Nephron progenitor cell (in vitro differentiated cells): ENCODE measurements around the gene PARP1.

Experiments used
- DNase-seq: peaks from one replicate; pipeline ENCODE4 v3.0.0; 2021
- H3K27ac Mint-ChIP-seq: 2 replicates; pipeline ENCODE4 v1.8.0; 2021; ENCODE audit warnings: mild to moderate bottlenecking, moderate library complexity, mixed read lengths
- H3K27me3 Mint-ChIP-seq: 2 replicates; pipeline ENCODE4 v1.8.0; 2021; ENCODE audit warnings: mild to moderate bottlenecking, low read depth, mixed read lengths; ENCODE audit not compliant: poor library complexity
- H3K36me3 Mint-ChIP-seq: 2 replicates; pipeline ENCODE4 v1.8.0; 2021; ENCODE audit warnings: low read depth, mixed read lengths
- H3K4me1 Mint-ChIP-seq: 2 replicates; pipeline ENCODE4 v1.8.0; 2021; ENCODE audit warnings: mixed read lengths
- H3K4me3 Mint-ChIP-seq: 2 replicates; pipeline ENCODE4 v1.8.0; 2021; ENCODE audit warnings: mild to moderate bottlenecking, moderate library complexity, mixed read lengths
- H3K9me3 Mint-ChIP-seq: 2 replicates; pipeline ENCODE4 v1.8.0; 2021; ENCODE audit warnings: mild to moderate bottlenecking, moderate library complexity, mixed read lengths
- TF ChIP-seq, protein P1 (sequence below): fragments of 200-600 bp; sonication (generic); IDR thresholded peaks from 2 replicates; pipeline ENCODE4 v1.5.0; 2021; ENCODE audit warnings: antibody characterized with exemption

PARP1 gene

DNA sequence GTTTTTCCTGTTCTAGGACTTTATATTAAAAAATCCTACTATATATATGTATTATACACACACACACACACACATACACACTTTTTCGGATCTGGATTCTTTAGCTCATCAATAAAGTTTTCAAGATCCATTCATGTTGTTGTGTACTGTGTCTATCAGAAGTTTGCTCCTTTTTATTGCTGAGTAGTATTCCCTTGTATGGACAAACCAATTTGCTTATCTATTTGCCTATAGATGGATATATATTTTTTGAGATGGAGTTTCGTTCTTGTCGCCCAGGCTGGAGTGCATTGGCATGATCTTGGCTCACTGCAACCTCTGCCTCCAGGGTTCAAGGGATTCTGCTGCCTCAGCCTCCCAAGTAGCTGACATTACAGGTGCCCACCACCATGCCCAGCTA, 78.7 kb downstream of the PARP1 start:
- H3K27ac Mint-ChIP-seq = no peak overlapping the region
- no peak overlapping the region for H3K4me3 Mint-ChIP-seq
- peaks cover 22% of the 10 kb centered on the region for H3K4me1 Mint-ChIP-seq
- TF ChIP-seq, protein P1, sequence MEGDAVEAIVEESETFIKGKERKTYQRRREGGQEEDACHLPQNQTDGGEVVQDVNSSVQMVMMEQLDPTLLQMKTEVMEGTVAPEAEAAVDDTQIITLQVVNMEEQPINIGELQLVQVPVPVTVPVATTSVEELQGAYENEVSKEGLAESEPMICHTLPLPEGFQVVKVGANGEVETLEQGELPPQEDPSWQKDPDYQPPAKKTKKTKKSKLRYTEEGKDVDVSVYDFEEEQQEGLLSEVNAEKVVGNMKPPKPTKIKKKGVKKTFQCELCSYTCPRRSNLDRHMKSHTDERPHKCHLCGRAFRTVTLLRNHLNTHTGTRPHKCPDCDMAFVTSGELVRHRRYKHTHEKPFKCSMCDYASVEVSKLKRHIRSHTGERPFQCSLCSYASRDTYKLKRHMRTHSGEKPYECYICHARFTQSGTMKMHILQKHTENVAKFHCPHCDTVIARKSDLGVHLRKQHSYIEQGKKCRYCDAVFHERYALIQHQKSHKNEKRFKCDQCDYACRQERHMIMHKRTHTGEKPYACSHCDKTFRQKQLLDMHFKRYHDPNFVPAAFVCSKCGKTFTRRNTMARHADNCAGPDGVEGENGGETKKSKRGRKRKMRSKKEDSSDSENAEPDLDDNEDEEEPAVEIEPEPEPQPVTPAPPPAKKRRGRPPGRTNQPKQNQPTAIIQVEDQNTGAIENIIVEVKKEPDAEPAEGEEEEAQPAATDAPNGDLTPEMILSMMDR = no peak
- no peaks in the 10 kb centered on the region for H3K36me3 Mint-ChIP-seq
- no peaks in the 10 kb centered on the region for H3K9me3 Mint-ChIP-seq
- H3K27me3 Mint-ChIP-seq = peaks cover 17% of the 10 kb centered on the region
- no peak for DNase-seq

- Mint-ChIP-seq H3K4me3 (no peak overlapping the region), H3K27me3 (peaks cover 14% of the 10 kb centered on the region), H3K36me3 (no peaks in the 10 kb centered on the region), H3K4me1 (peaks cover 16% of the 10 kb centered on the region), H3K9me3 (no peaks in the 10 kb centered on the region), H3K27ac (peak overlapping the region; percentile 59)
- DNase-seq = no peak
- TF ChIP-seq, protein P1 = no peak
These were observed 80.1 kb downstream of the PARP1 start for GRCh38 chr1:226327761-226328162.

DNA sequence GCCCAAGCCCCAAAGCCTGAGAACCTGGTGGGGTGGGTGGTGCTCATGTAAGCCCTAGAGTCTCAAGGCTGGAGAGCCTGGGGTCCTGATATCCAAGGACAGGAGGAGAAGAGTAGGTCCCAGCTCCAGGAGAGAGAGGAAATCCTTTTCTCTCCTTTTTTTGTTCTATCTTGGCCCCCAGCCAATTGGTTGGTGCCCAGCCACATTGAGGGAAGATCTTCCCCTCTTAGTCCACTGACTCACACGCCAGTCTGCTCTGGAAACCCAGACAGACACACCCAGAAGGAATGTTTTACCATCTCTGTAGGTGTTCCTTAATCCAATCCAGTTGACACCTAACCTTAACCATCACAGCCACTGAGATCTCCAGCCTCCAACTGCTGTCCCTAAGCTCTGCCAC, 82.7 kb downstream of the PARP1 start:
- TF ChIP-seq, protein P1 = no peak
- peaks cover 11% of the 10 kb centered on the region for H3K27me3 Mint-ChIP-seq
- no peak overlapping the region for H3K4me3 Mint-ChIP-seq
- DNase-seq = no peak
- H3K9me3 Mint-ChIP-seq = peaks cover 8% of the 10 kb centered on the region
- H3K36me3 Mint-ChIP-seq = no peaks in the 10 kb centered on the region
- H3K4me1 Mint-ChIP-seq = peaks cover 16% of the 10 kb centered on the region
- no peak overlapping the region for H3K27ac Mint-ChIP-seq

- H3K36me3 Mint-ChIP-seq = no peaks in the 10 kb centered on the region
- H3K27me3 Mint-ChIP-seq = peaks cover 11% of the 10 kb centered on the region
- peaks cover 16% of the 10 kb centered on the region for H3K4me1 Mint-ChIP-seq
- TF ChIP-seq, protein P1 = no peak
- DNase-seq = no peak
- peaks cover 11% of the 10 kb centered on the region for H3K9me3 Mint-ChIP-seq
- H3K4me3 Mint-ChIP-seq = no peak overlapping the region
- no peak overlapping the region for H3K27ac Mint-ChIP-seq
These were observed 83.4 kb downstream of the PARP1 start for GRCh38 chr1:226324479-226324878.

GRCh38 chr1:226322986-226323385, 84.9 kb downstream of the PARP1 start:
- Mint-ChIP-seq H3K9me3 (peaks cover 11% of the 10 kb centered on the region), H3K27ac (no peak overlapping the region), H3K27me3 (peaks cover 12% of the 10 kb centered on the region)

DNA sequence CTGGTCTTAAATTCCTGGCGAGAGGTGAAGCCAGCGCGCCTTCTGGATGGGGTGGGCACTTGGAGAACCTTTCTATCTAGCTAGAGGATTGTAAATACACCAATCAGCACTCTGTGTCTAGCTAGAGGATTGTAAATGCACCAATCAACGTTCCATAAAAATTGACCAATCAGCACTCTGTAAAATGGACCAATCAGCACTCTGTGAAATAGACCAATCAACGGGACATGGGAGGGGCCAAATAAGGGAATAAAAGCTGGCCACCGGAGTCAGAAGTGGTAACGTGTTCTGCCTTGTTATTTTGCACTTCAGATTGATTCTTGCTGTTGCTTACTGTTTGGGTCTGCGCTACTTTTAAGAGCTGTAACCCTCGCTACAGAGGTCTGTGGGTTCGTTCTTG, 87.0 kb downstream of the PARP1 start:
- TF ChIP-seq, protein P1 = no peak
- Mint-ChIP-seq H3K27ac (no peak overlapping the region), H3K4me3 (no peak overlapping the region), H3K9me3 (peaks cover 11% of the 10 kb centered on the region), H3K4me1 (no peaks in the 10 kb centered on the region), H3K27me3 (peaks cover 7% of the 10 kb centered on the region), H3K36me3 (no peaks in the 10 kb centered on the region)
- DNase-seq = no peak

More at GRCh38 chr1:226322986-226323385, 84.9 kb downstream of the PARP1 start:
- DNase-seq = no peak
- no peaks in the 10 kb centered on the region for H3K36me3 Mint-ChIP-seq
- H3K4me1 Mint-ChIP-seq = peaks cover 16% of the 10 kb centered on the region
- TF ChIP-seq, protein P1 = no peak
- no peak overlapping the region for H3K4me3 Mint-ChIP-seq
